ENCODE measurements around the gene PM20D2. TPM values are rescaled to one million over a fixed set of nuclear protein-coding genes. Genes with fewer than 3 reads are reported as not detected.

The PM20D2 gene
- total and polyA plus RNA-seq, 2 of the 8 experiments (the other 6 are each of a cell fraction or from before 2014, with no cell fraction given) = 2.7 to 7.6 TPM

- H2BK12ac ChIP-seq (ENCODE audit: low read depth, low read length) = no peak overlapping the region
- H4K20me1 ChIP-seq (replicated peaks in 1 of 2; ENCODE audit: control insufficient read depth in 1 of 2, insufficient read depth in 2 of 2, low read length in 2 of 2) = no peaks in the 10 kb centered on the region
- H3K4ac ChIP-seq (replicated peaks; ENCODE audit: insufficient read length, low read depth, low read length) = no peak overlapping the region
- no peak overlapping the region for H3K9ac ChIP-seq (replicated peaks in 1 of 4; ENCODE audit: extremely low read depth in 1 of 4, low read depth in 3 of 4, low read length in 3 of 4)
- FAIRE-seq = no peak
- no peak overlapping the region for H3K23ac ChIP-seq (ENCODE audit: insufficient read length)
- WGBS, 2 experiments (ENCODE audit: extremely low coverage in 1 of 2, insufficient coverage in 1 of 2, insufficient read length in 1 of 2, insufficient replicate concordance in 2 of 2, low coverage in 1 of 2, low lambda C conversion rate in 2 of 2, missing lambda C conversion rate in 1 of 2) = 93% methylated on average over 8 of the region's 8 CpGs; no CpG with 5 or more reads in 1 of the 2 experiments
- H4K5ac ChIP-seq (ENCODE audit: insufficient read length, low read depth, low read length) = no peak overlapping the region
- H2BK5ac ChIP-seq (ENCODE audit: low read depth, low read length) = no peak overlapping the region
- H4K8ac ChIP-seq (ENCODE audit: extremely low read depth, insufficient read depth, low read length) = no peak overlapping the region
- H2AK5ac ChIP-seq (ENCODE audit: low read depth, low read length) = no peak overlapping the region
- H2BK120ac ChIP-seq (replicated peaks; ENCODE audit: low read depth, low read length) = no peak overlapping the region
- H3K18ac ChIP-seq (ENCODE audit: extremely low read depth, low read length) = no peak overlapping the region
- no peaks in the 10 kb centered on the region for H3K4me1 ChIP-seq (replicated peaks in 1 of 4; ENCODE audit: control insufficient read depth in 3 of 4, insufficient read depth in 4 of 4, low read length in 3 of 4)
- peaks cover 0 to 4% (median 0%) of the 10 kb centered on the region in 4 experiments; a peak in 1 of 8 replicates for H3K36me3 ChIP-seq (ENCODE audit: control insufficient read depth in 2 of 4, insufficient read depth in 4 of 4, low read length in 3 of 4)
- H3K27ac ChIP-seq (ENCODE audit: low read depth, low read length) = no peak overlapping the region
- H3K4me3 ChIP-seq (ENCODE audit: extremely low read depth in 1 of 4, insufficient read depth in 2 of 4, low read depth in 3 of 4, low read length in 4 of 4) = no peak overlapping the region
- no peak for DNase-seq (ENCODE audit: low read depth in 1 of 2, low spot score in 2 of 2)
- H3K14ac ChIP-seq (ENCODE audit: insufficient read length) = no peak overlapping the region
- no peak overlapping the region for H2BK20ac ChIP-seq (ENCODE audit: low read length)
- ChIA-PET POLR2A (ENCODE audit: partially characterized antibody) (interaction anchor here (0.7 to 1.2 kb wide), 3 partner anchors 12 to 17 kb away, joined by 3 read pairs; no protein-coding TSS in a partner anchor), CTCF (ENCODE audit: partially characterized antibody) (interaction anchor here (0.6 to 2.2 kb wide), 3 partner anchors 33 to 252 kb away, joined by 3 to 8 read pairs (median 4); no protein-coding TSS in a partner anchor)
- no peak overlapping the region for H2BK15ac ChIP-seq (ENCODE audit: low read length)
- no peak overlapping the region for H3K56ac ChIP-seq (replicated peaks; ENCODE audit: insufficient read length, low read depth, low read length)
- H3K9me3 ChIP-seq (ENCODE audit: insufficient read depth in 2 of 2, low read depth in 1 of 2, low read length in 1 of 2) = no peaks in the 10 kb centered on the region
- H3K23me2 ChIP-seq (ENCODE audit: low read depth, low read length) = no peaks in the 10 kb centered on the region
- H3K4me2 ChIP-seq (ENCODE audit: insufficient read depth in 1 of 2, low read depth in 2 of 2, low read length in 2 of 2) = no peak overlapping the region
- no peak overlapping the region for H4K91ac ChIP-seq (replicated peaks; ENCODE audit: insufficient read length, low read length)
- no peak overlapping the region for H2AFZ ChIP-seq (ENCODE audit: low read length)
- no peaks in the 10 kb centered on the region for H3K27me3 ChIP-seq (replicated peaks in 1 of 4; ENCODE audit: control insufficient read depth in 3 of 4, extremely low read depth in 1 of 4, insufficient read depth in 3 of 4, low read length in 3 of 4)
- no peaks in the 10 kb centered on the region for H3K79me2 ChIP-seq (ENCODE audit: control insufficient read depth in 1 of 2, insufficient read depth in 2 of 2, low read length in 2 of 2)
- H3K79me1 ChIP-seq (ENCODE audit: low read depth, low read length) = no peaks in the 10 kb centered on the region
- TF ChIP-seq CTBP2 (IDR thresholded peaks at IDR 0.05; ENCODE audit: borderline replicate concordance, insufficient read depth, insufficient read length, low read length) (no peak), SIN3A (conservative IDR thresholded peaks at IDR 0.05 in 1 of 2, IDR thresholded peaks at IDR 0.05 in 1 of 2; ENCODE audit: low read depth in 1 of 2, low read length in 2 of 2) (no peak), SIX5 (IDR thresholded peaks at IDR 0.05; ENCODE audit: low read depth, low read length) (no peak), ATF2 (IDR thresholded peaks at IDR 0.05; ENCODE audit: low read length) (no peak), CEBPB (IDR thresholded peaks at IDR 0.05; ENCODE audit: low read depth, low read length) (no peak), HDAC6 (IDR thresholded peaks at IDR 0.05; ENCODE audit: low read depth, low read length) (no peak), TCF12 (IDR thresholded peaks at IDR 0.05; ENCODE audit: low read depth, low read length) (no peak), SP1 (IDR thresholded peaks at IDR 0.05; ENCODE audit: low read depth, low read length) (no peak), MAFK (IDR thresholded peaks at IDR 0.05; ENCODE audit: low read depth, low read length) (no peak), RFX5 (IDR thresholded peaks at IDR 0.05; ENCODE audit: borderline replicate concordance, low read depth, low read length) (no peak), CHD2 (IDR thresholded peaks at IDR 0.05; ENCODE audit: low read length) (no peak), FOSL1 (IDR thresholded peaks at IDR 0.05; ENCODE audit: insufficient read depth, low read depth, low read length) (no peak), JUND (IDR thresholded peaks at IDR 0.05; ENCODE audit: low read length) (no peak)
Observed at GRCh38 chr6:89098461-89098860, 47.4 kb upstream of the PM20D2 start.

Measured in H1 (cell line).